Measurements from ENCODE around the gene SYT1.

The SYT1 gene

DNA sequence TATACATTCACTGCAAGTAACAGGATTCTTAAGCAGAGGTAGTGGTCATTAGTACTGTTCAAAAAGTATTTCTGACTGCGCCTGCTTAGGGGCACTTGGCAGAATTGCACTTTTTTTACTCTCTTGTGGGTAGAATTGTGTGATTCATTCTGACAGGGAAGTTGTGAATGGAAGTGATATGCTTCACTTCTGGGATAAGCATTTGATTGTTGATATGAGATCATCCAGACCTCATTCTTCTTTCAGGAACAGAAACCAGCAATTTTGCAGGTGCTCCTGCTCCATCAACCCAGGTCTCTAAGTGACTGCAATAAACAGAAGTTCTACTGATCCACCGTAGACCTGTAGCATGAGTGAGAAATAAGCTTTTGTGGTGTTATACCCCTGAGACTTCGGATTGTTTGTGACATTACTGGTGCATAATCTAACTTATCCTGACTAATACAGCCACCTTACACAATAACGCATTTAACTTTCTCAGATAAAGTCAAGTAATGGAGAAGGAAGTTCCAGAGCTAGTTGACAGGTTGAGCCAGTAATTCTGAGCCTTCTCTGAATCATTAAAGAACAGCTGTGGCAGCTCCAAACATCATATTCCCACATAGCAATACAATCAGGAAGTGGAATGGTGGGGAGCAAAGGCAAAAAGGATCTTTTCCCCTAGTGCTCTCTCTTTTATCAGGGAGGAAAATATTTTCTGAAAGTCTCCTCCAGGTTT lies 387.9 kb downstream of the SYT1 start:
- Histone ChIP-seq H3K4me3 (ENCODE audit: severe bottlenecking) (no peak overlapping the region), H3K4me1 (ENCODE audit: insufficient read depth, poor library complexity, severe bottlenecking) (peaks cover 18% of the 10 kb centered on the region), H3K27ac (ENCODE audit: poor library complexity, severe bottlenecking) (no peak overlapping the region), H3K36me3 (ENCODE audit: low read depth) (no peaks in the 10 kb centered on the region), H3K27me3 (ENCODE audit: insufficient read depth, poor library complexity, severe bottlenecking) (no peaks in the 10 kb centered on the region), H3K9me3 (ENCODE audit: severe bottlenecking) (no peaks in the 10 kb centered on the region)
- no peak for DNase-seq (ENCODE audit: low spot score)
- TF ChIP-seq, protein P1, sequence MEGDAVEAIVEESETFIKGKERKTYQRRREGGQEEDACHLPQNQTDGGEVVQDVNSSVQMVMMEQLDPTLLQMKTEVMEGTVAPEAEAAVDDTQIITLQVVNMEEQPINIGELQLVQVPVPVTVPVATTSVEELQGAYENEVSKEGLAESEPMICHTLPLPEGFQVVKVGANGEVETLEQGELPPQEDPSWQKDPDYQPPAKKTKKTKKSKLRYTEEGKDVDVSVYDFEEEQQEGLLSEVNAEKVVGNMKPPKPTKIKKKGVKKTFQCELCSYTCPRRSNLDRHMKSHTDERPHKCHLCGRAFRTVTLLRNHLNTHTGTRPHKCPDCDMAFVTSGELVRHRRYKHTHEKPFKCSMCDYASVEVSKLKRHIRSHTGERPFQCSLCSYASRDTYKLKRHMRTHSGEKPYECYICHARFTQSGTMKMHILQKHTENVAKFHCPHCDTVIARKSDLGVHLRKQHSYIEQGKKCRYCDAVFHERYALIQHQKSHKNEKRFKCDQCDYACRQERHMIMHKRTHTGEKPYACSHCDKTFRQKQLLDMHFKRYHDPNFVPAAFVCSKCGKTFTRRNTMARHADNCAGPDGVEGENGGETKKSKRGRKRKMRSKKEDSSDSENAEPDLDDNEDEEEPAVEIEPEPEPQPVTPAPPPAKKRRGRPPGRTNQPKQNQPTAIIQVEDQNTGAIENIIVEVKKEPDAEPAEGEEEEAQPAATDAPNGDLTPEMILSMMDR (IDR thresholded peaks at IDR 0.05; ENCODE audit: poor library complexity, severe bottlenecking), result no peak
- no peak for ATAC-seq (ENCODE audit: low read depth)

DNA sequence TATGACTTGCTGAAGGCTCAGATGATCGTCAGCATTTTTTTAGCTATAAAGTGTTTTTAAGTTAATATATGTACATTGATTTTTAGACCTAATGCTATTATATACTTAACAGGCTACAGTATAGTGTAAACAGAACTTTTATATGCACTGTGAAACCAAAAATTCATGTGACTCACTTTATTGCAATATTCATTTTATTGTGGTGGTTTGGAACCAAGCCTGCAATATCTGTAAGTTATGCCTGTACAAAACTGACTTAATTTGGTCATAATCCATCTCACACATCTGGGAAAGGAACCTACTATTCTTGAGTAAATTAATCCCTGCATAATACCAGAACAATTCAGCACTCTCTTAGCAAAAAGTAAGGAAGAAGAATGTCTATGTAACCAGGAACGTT lies 390.7 kb downstream of the SYT1 start:
- ATAC-seq (ENCODE audit: low read depth), result peak; percentile 43; the same call in 2 of the 3 replicates
- TF ChIP-seq, protein P1 (IDR thresholded peaks at IDR 0.05; ENCODE audit: poor library complexity, severe bottlenecking), result no peak
- no peak overlapping the region for H3K27ac ChIP-seq (ENCODE audit: poor library complexity, severe bottlenecking)

DNA sequence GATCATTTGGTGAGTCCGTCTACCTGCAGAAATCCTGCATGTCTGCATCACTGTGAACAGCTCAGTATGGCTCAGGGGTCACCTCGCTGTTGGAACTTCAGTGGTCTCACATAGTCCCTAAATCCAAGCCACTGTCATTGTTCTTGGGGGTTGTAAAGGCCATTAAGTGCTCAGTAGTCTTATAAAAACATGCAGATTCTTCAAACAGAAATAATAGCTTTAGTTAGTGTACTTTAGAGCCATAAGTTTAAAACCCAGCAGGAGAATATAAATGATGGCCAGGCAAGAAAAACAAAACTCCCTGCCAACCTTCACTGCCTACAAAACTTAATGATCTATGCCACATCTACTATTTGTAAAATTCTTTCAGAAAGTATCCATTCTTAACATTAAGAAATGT lies 396.3 kb downstream of the SYT1 start:
- ATAC-seq (ENCODE audit: low read depth) (no peak), DNase-seq (ENCODE audit: low spot score) (no peak)
- Histone ChIP-seq H3K27me3 (ENCODE audit: insufficient read depth, poor library complexity, severe bottlenecking) (no peaks in the 10 kb centered on the region), H3K36me3 (ENCODE audit: low read depth) (no peaks in the 10 kb centered on the region), H3K27ac (ENCODE audit: poor library complexity, severe bottlenecking) (no peak overlapping the region), H3K9me3 (ENCODE audit: severe bottlenecking) (no peaks in the 10 kb centered on the region), H3K4me1 (ENCODE audit: insufficient read depth, poor library complexity, severe bottlenecking) (no peaks in the 10 kb centered on the region), H3K4me3 (ENCODE audit: severe bottlenecking) (no peak overlapping the region)
- TF ChIP-seq, protein P1 (IDR thresholded peaks at IDR 0.05; ENCODE audit: poor library complexity, severe bottlenecking), result no peak

More for the DNA sequence above, 390.7 kb downstream of the SYT1 start:
- Histone ChIP-seq H3K9me3 (ENCODE audit: severe bottlenecking) (no peaks in the 10 kb centered on the region), H3K36me3 (ENCODE audit: low read depth) (no peaks in the 10 kb centered on the region), H3K27me3 (ENCODE audit: insufficient read depth, poor library complexity, severe bottlenecking) (no peaks in the 10 kb centered on the region), H3K4me3 (ENCODE audit: severe bottlenecking) (no peak overlapping the region), H3K4me1 (ENCODE audit: insufficient read depth, poor library complexity, severe bottlenecking) (peaks cover 12% of the 10 kb centered on the region)
- no peak for DNase-seq (ENCODE audit: low spot score)

DNA sequence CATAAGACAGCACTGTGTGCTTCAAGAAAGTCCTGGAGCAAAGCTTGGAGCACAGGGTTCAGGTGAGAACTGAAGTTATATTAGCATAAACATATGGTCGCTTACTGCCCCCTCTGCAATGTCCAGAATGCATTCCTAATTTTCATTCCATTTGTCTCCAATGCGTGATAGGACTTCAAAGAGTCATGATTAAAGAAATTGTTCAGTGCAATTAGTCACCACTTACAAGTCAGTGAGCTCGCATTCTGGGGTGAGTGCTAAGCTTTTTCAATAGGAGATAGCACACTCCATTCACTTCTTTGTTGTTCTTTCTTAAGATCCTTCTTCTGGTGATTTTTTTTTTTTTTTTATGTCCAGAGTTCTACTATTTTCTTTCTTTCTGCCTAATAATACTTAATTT lies 398.4 kb downstream of the SYT1 start:
- no peaks in the 10 kb centered on the region for H3K9me3 ChIP-seq (ENCODE audit: severe bottlenecking)
- no peaks in the 10 kb centered on the region for H3K27me3 ChIP-seq (ENCODE audit: insufficient read depth, poor library complexity, severe bottlenecking)
- H3K27ac ChIP-seq (ENCODE audit: poor library complexity, severe bottlenecking), result no peak overlapping the region
- no peaks in the 10 kb centered on the region for H3K36me3 ChIP-seq (ENCODE audit: low read depth)
- no peak for DNase-seq (ENCODE audit: low spot score)
- TF ChIP-seq, protein P1 (IDR thresholded peaks at IDR 0.05; ENCODE audit: poor library complexity, severe bottlenecking), result no peak
- H3K4me3 ChIP-seq (ENCODE audit: severe bottlenecking), result no peak overlapping the region
- no peaks in the 10 kb centered on the region for H3K4me1 ChIP-seq (ENCODE audit: insufficient read depth, poor library complexity, severe bottlenecking)
- peak; percentile 33; the same call in 2 of the 3 replicates for ATAC-seq (ENCODE audit: low read depth)

Data from RWPE2 (cell line).